Lower leg skin (tissue), 3 donors: ENCODE results near the gene ME2.

Experiments
- POLR2A ChIP-seq, 2 donors: fragments of 450-650 bp; IDR thresholded peaks; one replicate each; pipeline ENCODE4 v1.6.1; 2016 to 2017; ENCODE audit warnings: antibody characterized with exemption in 2 of 2, mild to moderate bottlenecking in 1 of 2, moderate library complexity in 1 of 2
- TF ChIP-seq, protein P1 (sequence below), 3 donors: fragments of 450-650 bp; IDR thresholded peaks; one replicate each; pipeline ENCODE4 v1.5.1; 2016; ENCODE audit warnings: antibody characterized with exemption in 3 of 3, mild to moderate bottlenecking in 3 of 3, moderate library complexity in 2 of 3

DNA sequence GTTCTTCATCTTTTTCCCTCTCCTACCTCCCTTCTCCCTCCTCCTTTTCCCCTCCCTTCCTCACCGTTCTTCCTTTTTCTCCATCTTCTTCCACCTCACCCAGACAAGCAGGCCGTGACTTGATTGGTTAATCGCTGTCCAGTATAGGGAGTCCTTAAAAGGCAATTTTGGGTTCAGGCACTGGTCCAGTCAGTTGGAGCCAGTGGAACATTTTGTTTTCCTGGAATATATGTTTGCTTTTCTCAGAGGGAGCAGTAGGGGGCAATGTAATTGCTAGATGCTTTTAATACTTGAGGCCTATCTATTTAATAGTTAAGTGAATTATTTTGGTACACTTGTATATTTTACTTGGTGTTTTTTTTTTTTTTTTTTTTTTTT is 103.9 kb downstream of the ME2 start:
- TF ChIP-seq, protein P1, sequence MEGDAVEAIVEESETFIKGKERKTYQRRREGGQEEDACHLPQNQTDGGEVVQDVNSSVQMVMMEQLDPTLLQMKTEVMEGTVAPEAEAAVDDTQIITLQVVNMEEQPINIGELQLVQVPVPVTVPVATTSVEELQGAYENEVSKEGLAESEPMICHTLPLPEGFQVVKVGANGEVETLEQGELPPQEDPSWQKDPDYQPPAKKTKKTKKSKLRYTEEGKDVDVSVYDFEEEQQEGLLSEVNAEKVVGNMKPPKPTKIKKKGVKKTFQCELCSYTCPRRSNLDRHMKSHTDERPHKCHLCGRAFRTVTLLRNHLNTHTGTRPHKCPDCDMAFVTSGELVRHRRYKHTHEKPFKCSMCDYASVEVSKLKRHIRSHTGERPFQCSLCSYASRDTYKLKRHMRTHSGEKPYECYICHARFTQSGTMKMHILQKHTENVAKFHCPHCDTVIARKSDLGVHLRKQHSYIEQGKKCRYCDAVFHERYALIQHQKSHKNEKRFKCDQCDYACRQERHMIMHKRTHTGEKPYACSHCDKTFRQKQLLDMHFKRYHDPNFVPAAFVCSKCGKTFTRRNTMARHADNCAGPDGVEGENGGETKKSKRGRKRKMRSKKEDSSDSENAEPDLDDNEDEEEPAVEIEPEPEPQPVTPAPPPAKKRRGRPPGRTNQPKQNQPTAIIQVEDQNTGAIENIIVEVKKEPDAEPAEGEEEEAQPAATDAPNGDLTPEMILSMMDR (IDR thresholded peaks at IDR 0.05) = no peak
- no peak for TF ChIP-seq POLR2A (IDR thresholded peaks at IDR 0.05)
